Stimulated activated CD4-positive, alpha-beta T cell treated with anti-CD3 and anti-CD28 coated beads, Interleukin-1b, Interleukin-23, amount 100 ng/mL, for 4 hours (primary cell): ENCODE results near the gene FBXO22.
"Not testable (repeated sequence)": the region's sequence is repeated elsewhere in the genome, so short reads cannot be mapped to it uniquely, and the experiment has no call there.

Experiments
- DNase-seq, 2 donors: peaks; one replicate each; pipeline ENCODE4 v3.0.0-alpha.2; 2020; ENCODE audit warnings: low read depth in 2 of 2

Gene FBXO22

GRCh38 chr15:75920079-75920478, 16.4 kb downstream of the FBXO22 start:
- no peak for DNase-seq

DNA sequence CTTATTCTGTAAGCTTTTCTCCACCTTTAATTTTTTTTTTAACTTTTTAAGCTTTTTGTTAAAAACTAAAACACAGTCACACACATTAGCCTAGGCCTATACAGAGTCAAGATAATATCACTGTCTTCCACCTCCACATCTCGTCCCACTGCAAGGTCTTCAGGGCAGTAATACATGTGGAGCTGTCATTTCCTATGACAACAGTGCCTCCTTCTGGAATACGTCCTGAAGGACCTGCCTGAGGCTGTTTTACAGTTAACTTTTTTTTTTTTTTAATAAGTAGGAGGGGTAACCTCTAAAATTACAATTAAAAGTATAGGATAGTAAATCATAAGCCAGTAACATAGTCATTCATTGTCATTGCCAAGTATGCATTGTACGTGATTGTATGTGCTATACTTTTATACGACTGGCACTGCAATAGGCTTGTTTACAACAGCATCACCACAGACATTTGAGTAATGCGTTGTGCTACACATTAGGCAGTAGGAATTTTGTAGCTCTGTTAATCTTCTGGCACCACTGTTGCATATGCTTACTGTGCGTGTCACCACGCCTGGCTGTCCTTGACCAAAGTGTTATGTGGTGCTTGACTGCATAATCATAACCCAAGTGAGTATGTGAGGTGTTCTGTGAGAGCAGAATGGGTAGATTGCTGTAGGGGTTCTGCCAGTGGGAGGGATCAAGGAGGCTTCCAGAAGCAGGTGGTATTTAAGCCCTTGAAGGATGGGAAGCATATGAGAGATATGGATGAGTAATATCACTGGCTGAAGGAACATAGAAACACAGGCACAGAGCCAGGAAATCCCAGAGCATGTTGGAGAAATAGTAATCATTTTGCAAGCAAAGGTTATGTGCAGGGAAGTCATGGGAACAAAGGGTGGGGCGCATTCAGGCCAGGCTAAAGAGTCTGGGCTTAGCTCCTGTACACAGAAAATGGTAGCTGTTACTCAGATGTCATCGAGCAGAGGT, 18.3 kb downstream of the FBXO22 start:
- no peak for DNase-seq

DNA sequence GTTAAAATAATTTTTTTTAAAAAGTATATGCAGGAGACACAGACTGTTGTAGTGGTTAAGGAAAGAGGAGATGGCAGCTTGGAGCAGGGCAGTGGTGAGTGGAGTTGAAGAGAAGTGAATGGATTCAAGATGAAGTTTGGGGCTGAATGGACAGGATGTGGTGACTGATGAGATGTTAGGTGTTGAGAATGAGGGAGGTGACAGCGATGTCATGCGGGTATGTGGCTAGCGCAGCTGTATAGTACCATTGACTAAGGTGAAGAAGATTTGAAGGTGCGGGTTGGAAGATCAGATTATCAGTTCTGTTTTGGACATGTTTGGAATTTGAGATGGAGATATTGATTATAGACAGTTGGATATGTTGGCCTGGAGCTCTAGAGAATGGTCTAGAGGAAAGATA, 20.1 kb downstream of the FBXO22 start:
- no peak for DNase-seq

DNA sequence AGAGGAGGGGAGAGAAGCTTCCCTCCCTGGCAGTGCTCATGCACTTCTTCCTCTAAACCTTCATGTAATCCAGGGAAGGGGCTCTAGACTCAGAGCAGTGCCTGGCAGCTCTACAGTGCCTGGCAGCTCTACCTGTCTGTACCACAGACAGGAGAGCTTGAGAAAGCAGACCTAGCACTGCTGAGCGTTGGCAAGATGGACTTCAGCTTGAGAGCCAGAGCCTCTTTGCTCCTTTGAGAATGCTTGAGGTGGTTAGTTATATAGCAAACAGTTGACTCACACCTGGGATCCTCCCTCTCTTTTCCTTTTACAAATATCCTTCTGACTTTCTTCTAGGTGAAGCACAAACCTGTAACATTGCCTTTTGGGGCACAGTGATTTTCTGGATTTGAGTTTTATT, 20.9 kb downstream of the FBXO22 start:
- no peak for DNase-seq

- DNase-seq = no peak
Observed at GRCh38 chr15:75925440-75925839, 21.8 kb downstream of the FBXO22 start.

- no peak for DNase-seq
Observed at GRCh38 chr15:75926931-75927330, 23.3 kb downstream of the FBXO22 start.

- DNase-seq = no peak
Observed at GRCh38 chr15:75927601-75928000, 23.9 kb downstream of the FBXO22 start.

DNA sequence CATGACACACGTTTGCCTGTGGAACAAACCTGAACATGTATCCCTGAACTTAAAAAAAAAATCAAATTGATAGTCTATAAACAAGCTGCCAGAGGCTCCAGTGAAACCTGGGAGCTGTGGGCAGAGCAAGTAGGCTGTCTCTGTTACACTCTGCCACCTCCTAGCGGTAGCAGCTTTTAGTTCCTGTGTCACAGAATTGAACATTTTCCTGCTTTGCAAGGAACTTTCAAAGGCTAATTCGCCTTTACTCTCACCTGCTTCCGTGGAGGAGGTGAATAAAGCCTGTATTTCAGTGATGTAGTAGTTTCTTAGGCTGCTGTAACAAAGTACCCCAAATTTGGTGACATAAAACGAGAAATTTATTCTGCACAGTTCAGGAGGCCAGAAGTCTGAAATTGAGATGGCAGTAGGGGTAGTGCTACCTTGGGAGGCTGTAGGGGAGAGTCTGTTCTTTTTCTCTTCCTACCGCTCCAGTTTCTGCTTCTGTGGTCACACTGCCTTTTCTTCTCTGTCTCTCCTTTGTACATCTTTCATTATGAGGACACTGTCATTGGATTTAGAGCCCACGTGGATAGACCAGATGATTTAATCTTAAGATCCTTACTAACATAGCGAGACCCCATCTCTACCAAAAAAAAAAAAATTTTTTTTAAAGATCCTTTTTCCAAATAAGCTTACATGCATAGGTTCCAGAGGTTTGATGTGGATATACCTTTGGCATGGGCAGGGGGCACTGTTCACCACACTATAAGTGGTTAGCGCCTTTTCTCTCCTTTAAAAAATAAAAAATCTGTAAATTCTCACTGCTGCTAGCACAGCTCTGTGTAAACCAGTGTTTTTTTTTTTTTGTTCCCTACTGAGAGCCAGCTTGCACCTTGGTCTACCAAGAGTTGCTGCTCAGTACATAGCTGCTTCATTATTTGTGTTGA, 25.3 kb downstream of the FBXO22 start:
- DNase-seq = no peak

GRCh38 chr15:75929799-75930565, 26.3 kb downstream of the FBXO22 start:
- no peak for DNase-seq

DNA sequence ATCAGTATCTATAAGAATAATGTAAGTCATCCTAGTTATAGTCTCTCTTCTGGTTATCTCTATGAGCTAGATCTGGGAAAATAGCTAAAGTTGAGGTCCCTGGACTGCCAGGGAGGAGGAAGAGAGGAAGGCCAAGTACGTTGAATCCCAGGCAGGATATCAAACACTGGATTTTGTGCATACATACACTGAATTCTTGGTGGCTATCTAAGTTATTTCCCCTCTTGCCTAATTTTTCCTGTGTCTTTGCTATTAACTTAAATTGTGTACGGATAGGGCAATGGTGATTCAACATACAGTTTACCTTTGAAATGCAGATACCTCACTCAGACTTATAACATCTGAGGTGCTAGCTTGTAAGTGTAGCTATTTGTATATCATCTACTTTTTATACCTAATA, 27.2 kb downstream of the FBXO22 start:
- DNase-seq = no peak

GRCh38 chr15:75942464-75942863, 38.8 kb downstream of the FBXO22 start:
- DNase-seq = no peak

DNA sequence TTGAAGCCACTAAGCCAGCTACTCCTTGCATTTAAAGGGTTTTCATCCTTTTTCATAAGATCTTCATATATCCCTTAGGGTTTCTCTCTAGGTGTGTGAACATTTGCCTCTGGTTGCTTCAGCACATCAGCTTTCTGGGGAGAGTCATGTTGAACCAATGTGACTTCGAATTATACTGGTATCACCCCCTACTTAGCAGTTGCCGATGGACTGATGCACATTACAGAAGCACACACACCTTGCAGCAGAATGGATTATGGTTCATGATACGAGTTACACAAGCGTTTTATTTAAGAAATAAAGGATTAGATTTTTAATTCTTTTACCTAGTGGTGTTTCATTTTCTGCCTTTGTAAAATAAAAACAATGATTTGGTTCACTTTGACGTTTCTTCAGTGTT, 39.6 kb downstream of the FBXO22 start:
- no peak for DNase-seq

DNA sequence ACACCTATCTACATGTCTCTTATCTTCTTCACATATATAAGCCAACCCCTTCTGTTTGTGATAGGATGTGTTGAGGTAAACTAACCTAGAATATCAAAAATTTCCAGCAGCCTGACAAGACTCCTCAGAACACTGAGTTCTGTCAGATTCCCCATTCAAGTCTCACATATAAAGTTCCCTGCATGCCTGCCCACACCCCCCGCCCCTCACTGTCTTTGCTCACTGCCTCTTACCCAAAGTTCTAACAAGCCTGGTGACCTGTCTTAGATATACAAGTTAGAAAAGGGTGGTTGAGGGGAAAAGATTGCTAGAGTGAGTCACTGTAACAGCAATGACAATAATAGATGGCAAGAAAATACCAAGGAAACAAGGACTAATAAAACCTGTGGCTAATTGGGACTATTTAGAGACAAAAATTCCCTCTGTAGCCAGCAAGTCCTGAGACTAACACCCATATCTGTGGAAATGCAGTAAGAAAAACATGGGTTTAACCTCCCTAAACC, 40.1 kb downstream of the FBXO22 start:
- no peak for DNase-seq

DNA sequence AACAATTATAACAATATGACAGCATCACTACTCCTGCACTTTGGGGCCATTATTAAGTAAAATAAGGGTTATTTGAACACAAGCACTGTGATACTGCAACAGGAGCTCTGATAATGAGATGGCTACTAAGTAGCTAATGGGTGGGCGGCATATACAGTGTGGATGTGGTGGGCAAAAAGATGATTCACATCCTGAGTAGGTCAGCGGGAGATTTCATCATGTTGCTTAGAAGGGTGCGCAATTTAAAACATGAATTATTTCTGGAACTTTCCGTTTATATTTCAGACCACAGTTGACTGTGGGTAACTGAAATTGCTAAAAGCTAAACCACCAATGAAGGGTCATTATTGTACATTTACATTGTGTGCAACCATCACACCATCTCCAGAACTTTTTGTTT, 42.3 kb downstream of the FBXO22 start:
- no peak for DNase-seq

- DNase-seq = no peak
Observed at GRCh38 chr15:75947092-75947491, 43.4 kb downstream of the FBXO22 start.

DNA sequence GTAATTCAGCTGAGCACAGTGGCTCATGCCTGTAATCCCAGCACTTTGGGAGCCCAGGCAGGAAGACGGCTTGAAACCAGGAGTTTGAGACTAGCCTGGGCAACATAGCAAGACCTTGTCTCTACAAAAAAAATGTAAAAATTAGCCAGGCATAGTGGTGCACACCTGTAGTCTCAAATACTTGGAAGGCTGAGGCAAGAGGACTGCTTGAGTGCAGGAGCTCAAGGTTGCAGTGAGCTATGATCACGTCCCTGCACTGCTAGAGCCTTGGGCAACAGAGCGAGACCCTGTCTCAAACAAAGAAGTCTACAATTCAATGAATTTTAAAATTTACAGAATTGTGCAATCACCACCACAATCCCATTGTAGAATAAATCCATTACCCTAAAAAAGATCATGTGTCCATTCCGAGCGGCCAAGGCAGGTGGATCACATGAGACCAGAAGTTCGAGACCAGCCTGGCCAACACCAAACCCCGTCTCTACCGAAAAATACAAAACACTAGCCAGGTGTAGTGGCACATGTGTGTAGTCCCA, 45.2 kb downstream of the FBXO22 start:
- DNase-seq = no peak

- DNase-seq = no peak
Observed at GRCh38 chr15:75952525-75952924, 48.8 kb downstream of the FBXO22 start.

DNA sequence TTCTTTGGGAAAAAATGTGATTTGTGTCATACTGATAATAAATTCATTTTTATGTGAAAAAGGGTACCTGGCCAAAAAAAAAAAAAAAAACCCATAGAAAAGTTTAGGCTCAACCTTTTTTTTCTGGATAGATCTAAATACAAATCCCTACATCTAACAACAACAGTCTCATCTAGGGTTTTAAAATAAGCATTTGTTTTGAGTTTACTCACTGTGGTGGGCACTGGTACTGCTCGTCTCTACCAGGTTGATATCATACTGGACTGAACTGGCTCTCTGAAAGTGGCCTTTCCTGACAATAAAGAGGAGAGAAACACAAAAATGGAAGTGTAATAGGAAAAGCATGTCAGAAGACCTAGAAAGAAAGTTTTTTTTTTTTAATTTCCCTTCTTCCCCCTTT, 52.0 kb downstream of the FBXO22 start:
- DNase-seq = no peak

DNA sequence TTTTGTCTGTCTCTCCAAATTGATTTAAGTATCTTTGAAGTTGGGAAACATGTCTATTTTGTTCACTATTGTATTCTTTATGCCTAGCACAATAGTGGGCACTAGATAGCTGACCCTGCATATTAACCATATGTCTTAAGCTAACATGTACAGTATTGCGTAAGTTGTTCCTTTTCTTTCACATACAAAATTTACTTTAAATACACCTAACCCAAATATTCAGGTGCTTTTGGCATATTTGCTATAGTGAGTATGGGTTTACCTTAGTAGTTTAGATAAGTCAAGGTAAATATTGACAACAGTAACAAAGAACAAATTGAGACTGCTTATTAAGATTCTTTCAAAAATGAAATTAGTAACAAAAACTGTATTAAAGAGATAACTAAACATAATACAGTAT, 57.7 kb downstream of the FBXO22 start:
- no peak for DNase-seq

- no peak for DNase-seq
Observed at GRCh38 chr15:75966073-75966472, 62.4 kb downstream of the FBXO22 start.

- DNase-seq = not testable (repeated sequence)
Observed at GRCh38 chr15:75976766-75977165, 73.1 kb downstream of the FBXO22 start.
